Activated naive CD4-positive, alpha-beta T cell treated with Interleukin-2 at 50 U/mL for 16 hours (primary cell): Measurements from ENCODE around the gene AAMDC.

Source experiments
- DNase-seq: peaks from one replicate; pipeline ENCODE4 v3.0.0-alpha.2; 2020

AAMDC gene

GRCh38 chr11:77820565-77821348 is at the start of gene AAMDC, which contains the start of gene RSF1:
TSS of gene AAMDC (plus strand) at chr11:77821144. CDS start at chr11:77842497, 21,353 bp downstream.
TSS of gene RSF1 (minus strand) at chr11:77820722. CDS start at chr11:77820714, 8 bp downstream.
- DNase-seq = peak; percentile 97

GRCh38 chr11:77775936-77776335 is 45.0 kb upstream of the AAMDC start:
- no peak for DNase-seq

- DNase-seq = no peak
Observed at GRCh38 chr11:77776455-77776854, 44.5 kb upstream of the AAMDC start.

GRCh38 chr11:77778118-77778517 is 42.8 kb upstream of the AAMDC start:
- no peak for DNase-seq

- DNase-seq = no peak
Observed at GRCh38 chr11:77778549-77778948, 42.4 kb upstream of the AAMDC start.

GRCh38 chr11:77779935-77780334 is 41.0 kb upstream of the AAMDC start:
- DNase-seq = no peak

GRCh38 chr11:77783025-77783424 is 37.9 kb upstream of the AAMDC start:
- DNase-seq = no peak

GRCh38 chr11:77784572-77784971 is 36.4 kb upstream of the AAMDC start:
- DNase-seq = no peak

GRCh38 chr11:77789061-77789730 is 31.7 kb upstream of the AAMDC start:
- no peak for DNase-seq

GRCh38 chr11:77789731-77790476 is 31.0 kb upstream of the AAMDC start:
- no peak for DNase-seq

- no peak for DNase-seq
Observed at GRCh38 chr11:77791301-77791700, 29.6 kb upstream of the AAMDC start.

- DNase-seq = no peak
Observed at GRCh38 chr11:77793972-77794371, 27.0 kb upstream of the AAMDC start.

- DNase-seq = no peak
Observed at GRCh38 chr11:77799338-77799737, 21.6 kb upstream of the AAMDC start.

- DNase-seq = no peak
Observed at GRCh38 chr11:77800449-77800848, 20.5 kb upstream of the AAMDC start.

GRCh38 chr11:77801477-77801876 is 19.5 kb upstream of the AAMDC start:
- DNase-seq = no peak

- no peak for DNase-seq
Observed at GRCh38 chr11:77806415-77806814, 14.5 kb upstream of the AAMDC start.

- DNase-seq = no peak
Observed at GRCh38 chr11:77806993-77807392, 14.0 kb upstream of the AAMDC start.

- no peak for DNase-seq
Observed at GRCh38 chr11:77813256-77813655, 7.7 kb upstream of the AAMDC start.

- no peak for DNase-seq
Observed at GRCh38 chr11:77814848-77815247, 6.1 kb upstream of the AAMDC start.

- no peak for DNase-seq
Observed at GRCh38 chr11:77815459-77815858, 5.5 kb upstream of the AAMDC start.

GRCh38 chr11:77819411-77819920 is 1.5 kb upstream of the AAMDC start:
- peak; percentile 87 for DNase-seq

GRCh38 chr11:77819921-77820564 is 901 bp upstream of the AAMDC start:
- peak; percentile 40 for DNase-seq

- DNase-seq = peak; percentile 11
Observed at GRCh38 chr11:77821349-77821851, 456 bp downstream of the AAMDC start.
